ENCODE measurements around the gene CYP39A1.

DNA sequence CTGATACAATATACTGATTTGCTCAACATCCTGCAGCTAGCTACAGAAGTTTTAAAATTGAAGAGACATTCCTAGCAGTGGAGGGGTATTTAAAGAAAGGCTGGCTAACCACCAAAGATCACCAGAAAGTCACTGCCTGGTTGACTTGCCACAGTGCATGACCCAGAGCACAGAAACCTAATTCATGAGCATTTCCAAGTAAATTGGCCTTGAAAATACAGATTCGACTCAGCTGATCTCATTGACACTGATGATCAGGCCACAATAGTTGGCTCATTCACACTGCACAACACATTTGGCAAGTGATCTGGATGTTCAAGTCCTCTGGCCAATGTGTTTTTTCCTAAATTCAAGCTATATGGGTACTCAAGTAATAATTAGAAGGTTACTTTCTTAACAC, 21.8 kb upstream of the CYP39A1 start:
- TF ChIP-seq GATA2 (IDR thresholded peaks at IDR 0.05; ENCODE audit: low read depth, low read length) (no peak), GATA3 (IDR thresholded peaks at IDR 0.05; ENCODE audit: low read depth, low read length) (no peak)

Measured in SH-SY5Y (cell line).